Endothelial cell of umbilical vein (primary cell): ENCODE results near the gene PLPP2. TPM values are rescaled to one million over a fixed set of nuclear protein-coding genes. Genes with fewer than 3 reads are reported as not detected.

ENCODE experiments used
- BruUV-seq: library from RNA; stranded (reverse); fragments of 400-500 nt; replicated peaks from 2 replicates; lab custom pipeline; 2021; lab: Mats Ljungman, UMichigan
- CTCF ChIA-PET: fragments of 300-600, 350-600 bp; sonication (Branson Sonifier 250); formaldehyde crosslinking; loops from one replicate; lab custom pipeline; 2021; ENCODE audit warnings: antibody characterized with exemption, inconsistent platforms; lab: Charles Lee
- POLR2A ChIA-PET: fragments of 300-600, 350-600 bp; sonication (Branson Sonifier 250); formaldehyde crosslinking; loops from one replicate; lab custom pipeline; 2021; ENCODE audit warnings: antibody characterized with exemption, inconsistent platforms; lab: Charles Lee
- DNase-seq: peaks from one replicate; pipeline ENCODE4 v3.0.0-alpha.2; 2011; ENCODE audit warnings: low read depth, low spot score
- FAIRE-seq: peaks from 2 replicates; lab custom pipeline; 2011; peaks lifted over from hg19 to GRCh38; lab: Jason Lieb, UNC
- H2AFZ ChIP-seq: 2 replicates; pipeline ENCODE4 v1.6.0; 2012; ENCODE audit warnings: low read depth, low read length, control low read depth, inconsistent platforms
- H3K27ac ChIP-seq: 2 replicates; pipeline ENCODE4 v1.5.1; 2011; ENCODE audit warnings: low read depth, mild to moderate bottlenecking, control low read depth, low read length, moderate library complexity; ENCODE audit not compliant: insufficient read depth
- H3K27me3 ChIP-seq, 2 experiments: 2 replicates each; pipeline versions ENCODE4 v1.6.0 to v1.6.1; 2011; ENCODE audit warnings: low read length in 2 of 2, mixed read lengths in 1 of 2; ENCODE audit not compliant: control insufficient read depth in 2 of 2, insufficient read depth in 2 of 2
- H3K36me3 ChIP-seq, 2 experiments: 2 replicates in 1 of 2; 3 replicates in 1 of 2; pipeline ENCODE4 v1.5.1; 2011; ENCODE audit warnings: low read length in 2 of 2, mild to moderate bottlenecking in 1 of 2, moderate library complexity in 1 of 2; ENCODE audit not compliant: control insufficient read depth in 2 of 2, insufficient read depth in 2 of 2; ENCODE audit errors: extremely low read depth in 1 of 2
- H3K4me1 ChIP-seq: 3 replicates; pipeline ENCODE4 v1.5.1; 2011; ENCODE audit warnings: mild to moderate bottlenecking, low read length; ENCODE audit not compliant: control insufficient read depth, insufficient read depth; ENCODE audit errors: extremely low read depth
- H3K4me2 ChIP-seq: 2 replicates; pipeline ENCODE4 v1.6.1; 2011; ENCODE audit warnings: low read length, control low read depth, mixed read lengths; ENCODE audit not compliant: insufficient read depth
- H3K4me3 ChIP-seq, 3 experiments: fragments of 200-600 bp in 1 of 3; sonication (generic), shearing (Covaris generic) in 1 of 3; replicated peaks in 1 of 3; 2 replicates each; pipeline ENCODE4 v1.5.1; 2011 to 2016; ENCODE audit warnings: control low read depth in 3 of 3, low read length in 3 of 3, mild to moderate bottlenecking in 2 of 3, inconsistent platforms in 1 of 3, low read depth in 1 of 3, moderate library complexity in 1 of 3; ENCODE audit not compliant: insufficient read depth in 1 of 3
- H3K79me2 ChIP-seq: 2 replicates; pipeline ENCODE4 v1.6.0; 2012; ENCODE audit warnings: low read length, inconsistent platforms; ENCODE audit not compliant: control insufficient read depth, insufficient read depth
- H3K9ac ChIP-seq: replicated peaks from 2 replicates; pipeline ENCODE3; 2011; ENCODE audit warnings: low read length, control low read depth; ENCODE audit not compliant: insufficient read depth; ENCODE audit errors: extremely low read depth
- H3K9me1 ChIP-seq: replicated peaks from 3 replicates; pipeline ENCODE4 v1.6.0; 2011; ENCODE audit warnings: mild to moderate bottlenecking, low read length; ENCODE audit not compliant: control insufficient read depth, insufficient read depth; ENCODE audit errors: extremely low read depth
- H3K9me3 ChIP-seq: replicated peaks from 2 replicates; pipeline ENCODE4 v1.5.1; 2012; ENCODE audit warnings: low read length, inconsistent platforms; ENCODE audit not compliant: control insufficient read depth, insufficient read depth
- H4K20me1 ChIP-seq: replicated peaks from 2 replicates; pipeline ENCODE3; 2011; ENCODE audit warnings: mild to moderate bottlenecking, low read length; ENCODE audit not compliant: control insufficient read depth, insufficient read depth; ENCODE audit errors: extremely low read depth
- CTCF ChIP-seq, 2 donors: IDR thresholded peaks; 1 replicate in 1 of 2; 2 replicates in 1 of 2; pipeline ENCODE4 v1.5.1; 2011; ENCODE audit warnings: low read length in 2 of 2, mild to moderate bottlenecking in 2 of 2, moderate library complexity in 2 of 2, control low read depth in 1 of 2, inconsistent platforms in 1 of 2, low read depth in 1 of 2; ENCODE audit not compliant: insufficient read depth in 1 of 2; ENCODE audit errors: extremely low read depth in 1 of 2
- EZH2 ChIP-seq: IDR thresholded peaks from 2 replicates; pipeline ENCODE4 v1.6.1; 2012; ENCODE audit warnings: borderline replicate concordance, low read depth, mild to moderate bottlenecking, moderate library complexity, low read length, inconsistent platforms; ENCODE audit not compliant: severe bottlenecking
- FOS ChIP-seq: IDR thresholded peaks from 2 replicates; pipeline ENCODE4 v1.6.1; 2011; ENCODE audit warnings: mild to moderate bottlenecking, low read length, moderate library complexity, borderline replicate concordance; ENCODE audit not compliant: insufficient read depth
- GATA2 ChIP-seq: IDR thresholded peaks from 2 replicates; pipeline ENCODE4 v1.7.0; 2011; ENCODE audit warnings: low read depth, mild to moderate bottlenecking, moderate library complexity, mixed read lengths, low read length; ENCODE audit not compliant: insufficient read length, insufficient read depth
- JUN ChIP-seq: IDR thresholded peaks from 2 replicates; pipeline ENCODE4 v1.6.1; 2011; ENCODE audit warnings: borderline replicate concordance, low read depth; ENCODE audit not compliant: insufficient read length, insufficient read depth
- MAX ChIP-seq: IDR thresholded peaks from 2 replicates; pipeline ENCODE4 v1.6.1; 2011; ENCODE audit not compliant: insufficient read depth, insufficient read length
- MYC ChIP-seq: IDR thresholded peaks from one replicate; pipeline ENCODE4 v1.6.1; 2011; ENCODE audit warnings: mild to moderate bottlenecking, low read depth, low read length
- POLR2A ChIP-seq: IDR thresholded peaks from 2 replicates; pipeline ENCODE4 v1.6.1; 2012; ENCODE audit warnings: low read depth, mild to moderate bottlenecking, control low read depth, low read length
- POLR2AphosphoS5 ChIP-seq: IDR thresholded peaks from 2 replicates; pipeline ENCODE4 v1.6.1; 2012; ENCODE audit warnings: low read depth, mild to moderate bottlenecking, control low read depth, low read length, moderate library complexity; ENCODE audit not compliant: insufficient read depth
- dilution Hi-C: fragments of 300-500 bp; cut with MboI; formaldehyde crosslinking; loops from one replicate; pipeline ENCODE4 v1.15.0; 2019; ENCODE audit warnings: low sequenced_read_pairs; ENCODE audit not compliant: extremely low pct_ligation_motif_present
- intact Hi-C: fragments of 100-400 bp; cut with micrococcal nuclease; formaldehyde crosslinking; loops from one replicate; pipeline ENCODE4 v1.10.0; 2022
- polyA plus RNA-seq, 4 experiments: library from polyadenylated mRNA; depleted of rRNA in 3 of 4; stranded (reverse) in 3 of 4; unstranded in 1 of 4; fragments of >200 nt; gene quantifications; 2 replicates each; pipeline versions ENCODE4 v1.2.1 to v1.2.3, GENCODE V29; 2011 to 2012; ENCODE audit warnings: missing spikeins in 1 of 4
- total RNA-seq: library from RNA; stranded (reverse); gene quantifications from 2 replicates; pipeline ENCODE4 v1.2.3, GENCODE V29; 2021

Gene PLPP2
- total and polyA plus RNA-seq, 2 donors (not counting 3 experiments of a cell fraction or from before 2014, with no cell fraction given) = 27.9 to 34.3 TPM

GRCh38 chr19:325937-326565, 34.8 kb upstream of the PLPP2 start:
- H4K20me1 ChIP-seq = no peaks in the 10 kb centered on the region
- intact Hi-C loops = no loop called here
- ChIA-PET CTCF (no interaction called here), POLR2A (no interaction called here)
- dilution Hi-C loops = no loop called here
- BruUV-seq = no TSS peak
- DNase-seq (no peak), FAIRE-seq (no peak)
- TF ChIP-seq MAX (no peak), POLR2AphosphoS5 (no peak), MYC (no peak), FOS (no peak), CTCF (IDR thresholded peaks at IDR 0.05; ENCODE audit: extremely low read depth in 1 of 2, insufficient read depth in 1 of 2, low read depth in 1 of 2, low read length in 2 of 2) (no peak), POLR2A (no peak), JUN (no peak), GATA2 (no peak), EZH2 (no peak)
- H2AFZ ChIP-seq = no peak overlapping the region
- no peak overlapping the region for H3K27ac ChIP-seq
- H3K9ac ChIP-seq = no peak overlapping the region
- H3K36me3 ChIP-seq = peaks cover 12 to 46% of the 10 kb centered on the region in 2 experiments
- no peaks in the 10 kb centered on the region for H3K4me1 ChIP-seq
- H3K4me3 ChIP-seq = no peak overlapping the region
- no peaks in the 10 kb centered on the region for H3K27me3 ChIP-seq
- no peaks in the 10 kb centered on the region for H3K9me1 ChIP-seq
- no peaks in the 10 kb centered on the region for H3K9me3 ChIP-seq
- no peak overlapping the region for H3K4me2 ChIP-seq
- H3K79me2 ChIP-seq = peaks cover 35% of the 10 kb centered on the region
